Measurements from ENCODE around the gene TAF4. TPM values are rescaled to one million over a fixed set of nuclear protein-coding genes. Genes with fewer than 3 reads are reported as not detected.
A peak's percentile ranks its signal among the peaks of the same experiment; 100 is the strongest.

Gene TAF4
- total and polyA plus RNA-seq, 7 experiments from 2014 or later = 0.74 to 43.7 (median 20.8) TPM

DNA sequence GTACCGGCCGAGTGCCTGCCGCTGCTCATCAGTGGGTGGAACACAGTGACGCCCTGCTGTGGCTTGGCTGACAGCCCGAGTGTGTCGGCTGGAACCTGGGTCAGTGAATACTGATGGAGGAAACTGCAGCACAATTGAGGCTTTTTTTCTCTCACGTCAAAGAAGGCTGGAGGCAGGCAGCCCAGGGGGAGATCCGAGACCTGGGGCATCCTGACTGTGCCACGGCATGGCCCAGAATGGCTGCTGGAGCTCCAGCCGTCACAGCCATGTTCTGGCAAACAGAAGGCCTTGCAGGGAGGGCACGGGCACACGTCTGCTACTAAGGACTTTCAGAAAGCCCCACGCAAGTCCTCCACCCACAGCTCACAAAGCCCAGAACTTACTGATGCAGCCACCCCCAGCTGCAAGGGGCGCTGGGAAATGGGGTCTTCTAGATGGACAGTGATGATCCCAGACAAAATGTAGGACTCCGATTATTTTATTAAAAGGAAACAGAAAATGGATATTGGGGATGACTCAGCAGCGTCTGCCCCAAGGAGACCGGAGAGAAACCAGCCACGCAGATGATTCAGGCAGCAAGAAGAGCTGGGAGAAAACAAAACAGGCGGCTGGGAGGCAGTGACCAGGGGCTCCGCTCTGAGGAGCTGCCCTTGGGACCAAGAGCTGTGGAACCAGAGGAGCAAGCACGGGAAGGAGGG lies 140.0 kb downstream of the TAF4 start:
- ChIA-PET CTCF (no interaction called here), POLR2A (no interaction called here)
- no peak overlapping the region for H3K4me3 Mint-ChIP-seq
- DNase-seq (no peak), ATAC-seq (no peak)
- H3K4me1 Mint-ChIP-seq = no peaks in the 10 kb centered on the region
- H3K27ac ChIP-seq (ENCODE audit: low read depth, low read length) = no peak overlapping the region
- no peak overlapping the region for H3K27ac Mint-ChIP-seq
- no peaks in the 10 kb centered on the region for H3K36me3 Mint-ChIP-seq
- peaks cover 0 to 2% (median 0%) of the 10 kb centered on the region in 11 donors for H3K9me3 Mint-ChIP-seq
- no peaks in the 10 kb centered on the region for H3K36me3 ChIP-seq (ENCODE audit: control insufficient read depth in 2 of 3, insufficient read depth in 3 of 3, low read length in 3 of 3)
- H3K4me1 ChIP-seq (ENCODE audit: control insufficient read depth in 2 of 2, insufficient read depth in 2 of 2, low read length in 2 of 2) = no peaks in the 10 kb centered on the region
- intact Hi-C loops (cut with micrococcal nuclease) = no loop called here
- no peak overlapping the region for H3K4me3 ChIP-seq (ENCODE audit: low read length)
- no peaks in the 10 kb centered on the region for H3K9me3 ChIP-seq (ENCODE audit: control insufficient read depth in 2 of 3, low read length in 3 of 3)
- H3K27me3 ChIP-seq (ENCODE audit: control insufficient read depth in 2 of 2, insufficient read depth in 2 of 2, low read length in 2 of 2) = no peaks in the 10 kb centered on the region
- H3K27me3 Mint-ChIP-seq = peaks cover 0 to 11% (median 0%) of the 10 kb centered on the region in 5 donors

DNA sequence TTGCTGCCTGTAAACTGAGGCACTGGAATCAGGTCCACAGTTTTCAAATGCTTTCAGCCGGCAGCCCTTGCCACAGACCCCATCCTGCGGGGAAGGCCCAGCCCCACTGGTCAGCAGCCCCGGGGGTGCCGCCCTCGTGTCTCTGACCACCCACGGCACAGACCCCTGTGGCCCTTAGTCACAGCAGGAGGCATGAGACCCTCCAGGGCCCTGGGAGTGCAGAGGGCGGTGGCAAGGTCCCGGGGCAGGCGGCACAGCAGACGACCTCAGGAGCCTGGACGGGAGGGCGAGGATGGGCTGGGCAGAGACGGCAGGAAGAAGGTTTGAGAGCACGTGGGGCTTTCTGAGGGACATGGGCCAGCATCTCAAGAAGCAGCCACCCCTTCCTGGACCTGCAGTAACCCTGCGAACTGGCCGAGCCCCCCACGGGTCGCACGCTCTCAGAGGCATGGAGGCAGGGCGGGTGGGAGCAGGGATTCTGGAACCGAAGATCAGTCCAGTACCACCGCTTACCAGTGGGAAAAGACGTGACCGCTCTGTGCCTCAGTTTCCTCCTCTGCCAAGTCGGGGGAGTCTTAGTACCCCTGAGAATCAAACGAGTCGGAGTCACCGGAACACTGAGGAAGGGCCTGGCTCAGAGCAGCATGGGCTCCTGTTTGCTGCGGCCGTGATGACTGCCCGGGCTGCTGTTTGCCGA lies 140.7 kb downstream of the TAF4 start:
- no peaks in the 10 kb centered on the region for H3K27me3 ChIP-seq (ENCODE audit: control insufficient read depth in 2 of 2, insufficient read depth in 2 of 2, low read length in 2 of 2)
- no peaks in the 10 kb centered on the region for H3K36me3 ChIP-seq (ENCODE audit: control insufficient read depth in 2 of 3, insufficient read depth in 3 of 3, low read length in 3 of 3)
- DNase-seq = peak in 1 of 9 donors; percentile 5
- ChIA-PET POLR2A (no interaction called here), CTCF (no interaction called here)
- Mint-ChIP-seq H3K9me3 (peaks cover 0 to 2% (median 0%) of the 10 kb centered on the region in 11 donors), H3K27ac (no peak overlapping the region), H3K36me3 (no peaks in the 10 kb centered on the region), H3K4me1 (no peaks in the 10 kb centered on the region), H3K4me3 (no peak overlapping the region), H3K27me3 (peaks cover 0 to 11% (median 0%) of the 10 kb centered on the region in 5 donors)
- no peaks in the 10 kb centered on the region for H3K9me3 ChIP-seq (ENCODE audit: control insufficient read depth in 2 of 3, low read length in 3 of 3)
- no peak for ATAC-seq
- no peak overlapping the region for H3K27ac ChIP-seq (ENCODE audit: low read depth, low read length)
- intact Hi-C loops (cut with micrococcal nuclease) = no loop called here
- no peak overlapping the region for H3K4me3 ChIP-seq (ENCODE audit: low read length)
- no peaks in the 10 kb centered on the region for H3K4me1 ChIP-seq (ENCODE audit: control insufficient read depth in 2 of 2, insufficient read depth in 2 of 2, low read length in 2 of 2)

Small RNA genes lying within 50 kb of the gene (microRNA-seq; reads per million reads assigned to microRNA genes)
- gene MIR1257 (ENCODE audit: borderline microRNAs expressed) (not detected), gene MIR3195 (ENCODE audit: borderline microRNAs expressed) (not detected)

Other genes with a start within 250 kb of the TAF4 start
- 10 to 100 TPM; 39.5 to 61.5 (median 41.9) TPM for gene LSM14B, start 56.6 kb upstream of the TAF4 start, total RNA-seq
- gene LSM14B, start 56.6 kb upstream of the TAF4 start, polyA plus RNA-seq = 1 to 10 TPM; 1.4 to 1.9 TPM
- gene PSMA7, start 77.5 kb upstream of the TAF4 start, total RNA-seq = 100 to 1,000 TPM; 125 to 301 (median 165) TPM
- gene PSMA7, start 77.5 kb upstream of the TAF4 start, polyA plus RNA-seq = 100 to 1,000 TPM; 377 to 406 TPM
- 10 to 100 TPM; 17.8 to 26.7 (median 22.6) TPM for gene SS18L1, start 77.9 kb upstream of the TAF4 start, total RNA-seq
- gene SS18L1, start 77.9 kb upstream of the TAF4 start, polyA plus RNA-seq = under 1 TPM; 0.47 to 0.54 TPM
- 10 to 100 TPM; 20.4 to 51.5 (median 41.8) TPM for gene MTG2, start 117.1 kb upstream of the TAF4 start, total RNA-seq
- gene MTG2, start 117.1 kb upstream of the TAF4 start, polyA plus RNA-seq = 10 to 100 TPM; 18.2 to 31.8 TPM
- not detected for gene HRH3, start 154.4 kb upstream of the TAF4 start, total RNA-seq
- not detected for gene HRH3, start 154.4 kb upstream of the TAF4 start, polyA plus RNA-seq
- 10 to 100 TPM; 37.6 to 80.8 (median 69.3) TPM for gene OSBPL2, start 172.6 kb upstream of the TAF4 start, total RNA-seq
- gene OSBPL2, start 172.6 kb upstream of the TAF4 start, polyA plus RNA-seq = 10 to 100 TPM; 14.6 to 23.4 TPM
- gene ADRM1, start 237.1 kb upstream of the TAF4 start, total RNA-seq = 100 to 1,000 TPM in 1 of 5 experiments, 10 to 100 TPM in 4; 51.3 to 117 (median 55.0) TPM
- 10 to 100 TPM; 73.7 to 99.9 TPM for gene ADRM1, start 237.1 kb upstream of the TAF4 start, polyA plus RNA-seq

Measured in naive thymus-derived CD4-positive, alpha-beta T cell (primary cell).